Psoas muscle (tissue), 8 donors: ENCODE measurements around the gene MYBPHL. TPM values are rescaled to one million over a fixed set of nuclear protein-coding genes. Genes with fewer than 3 reads are reported as not detected.

Experiments used
- ATAC-seq, 4 donors: fragments of 200-7000 bp; cut with Tn5 transposase; one replicate each; pipeline ENCODE4 v1.9.1; 2020; ENCODE audit warnings: moderate library complexity in 3 of 4, mild to moderate bottlenecking in 2 of 4
- DNase-seq, 2 donors: peaks; one replicate each; pipeline ENCODE4 v3.0.0-alpha.2; 2020
- H3K27ac ChIP-seq: fragments of 200-600 bp; one replicate; pipeline ENCODE4 v1.8.0; 2022
- H3K27me3 ChIP-seq, 3 donors: fragments of 200-600 bp in 1 of 3; one replicate each; pipeline versions ENCODE4 v1.6.1 to v1.8.0; 2013 to 2022; ENCODE audit warnings: low read length in 2 of 3, mild to moderate bottlenecking in 2 of 3, moderate library complexity in 1 of 3; ENCODE audit not compliant: insufficient read depth in 3 of 3
- H3K36me3 ChIP-seq, 2 donors: fragments of 200-600 bp in 1 of 2; one replicate each; pipeline versions ENCODE4 v1.6.1 to v1.8.0; 2013 to 2022; ENCODE audit warnings: low read depth in 1 of 2, mild to moderate bottlenecking in 1 of 2, moderate library complexity in 1 of 2; ENCODE audit not compliant: insufficient read depth in 1 of 2
- H3K4me1 ChIP-seq: fragments of 200-600 bp; one replicate; pipeline ENCODE4 v1.8.0; 2022
- H3K4me3 ChIP-seq: fragments of 200-600 bp; one replicate; pipeline ENCODE4 v1.8.0; 2022; ENCODE audit warnings: mild to moderate bottlenecking
- H3K9me3 ChIP-seq: fragments of 200-600 bp; one replicate; pipeline ENCODE4 v1.8.0; 2022
- CTCF ChIP-seq: fragments of 200-600 bp; IDR thresholded peaks from one replicate; pipeline ENCODE4 v1.8.0; 2022; ENCODE audit warnings: antibody characterized with exemption
- WGBS, 3 donors: extraction: QIAGEN DNeasy Blood & Tissue Kit; methylation state at CpG; one replicate each; pipeline versions ENCODE4 v1.1.6 to v1.1.7; 2013; 5-methylcytosine and 5-hydroxymethylcytosine counted together
- intact Hi-C, 2 donors: fragments of 100-400 bp; cut with DNase I; formaldehyde crosslinking; loops; one replicate each; pipeline versions ENCODE4 v1.11.0 to v1.14.2; 2022
- polyA plus RNA-seq, 3 donors: library from polyadenylated mRNA; stranded (reverse); fragments of 200-250 nt; gene quantifications; one replicate each; pipeline ENCODE4 v1.2.3, GENCODE V29; 2013
- total RNA-seq, 4 donors: library from RNA; stranded (reverse); fragmentation: NEBNext Ultra II Directional in 2 of 4; extraction: Animal tissue kit (Norgen Biotek cat#: 25700) in 2 of 4; gene quantifications; one replicate each; pipeline versions ENCODE4 v1.2.1 to v1.2.4, GENCODE V29; 2021 to 2023
- donor health status: healthy with polysubstance abuse.
- donor health status: DM: no; HTN: no; CAD: no; lungs with moderate emphysema.
- donor health status: Bipolar disorder and iron deficiency.
- donor health status: healthy.
- donor health status: DM: yes; HTN: yes; CAD: no.
- donor health status: DM: no; HTN: no; CAD: no.
- donor health status: DM: no; HTN: no; CAD: no.
- donor health status: DM: yes; HTN: yes; CAD: no.

MYBPHL gene
- total and polyA plus RNA-seq, 7 donors, result 0.17 to 2.2 (median 0.57) TPM; not detected in 1

DNA sequence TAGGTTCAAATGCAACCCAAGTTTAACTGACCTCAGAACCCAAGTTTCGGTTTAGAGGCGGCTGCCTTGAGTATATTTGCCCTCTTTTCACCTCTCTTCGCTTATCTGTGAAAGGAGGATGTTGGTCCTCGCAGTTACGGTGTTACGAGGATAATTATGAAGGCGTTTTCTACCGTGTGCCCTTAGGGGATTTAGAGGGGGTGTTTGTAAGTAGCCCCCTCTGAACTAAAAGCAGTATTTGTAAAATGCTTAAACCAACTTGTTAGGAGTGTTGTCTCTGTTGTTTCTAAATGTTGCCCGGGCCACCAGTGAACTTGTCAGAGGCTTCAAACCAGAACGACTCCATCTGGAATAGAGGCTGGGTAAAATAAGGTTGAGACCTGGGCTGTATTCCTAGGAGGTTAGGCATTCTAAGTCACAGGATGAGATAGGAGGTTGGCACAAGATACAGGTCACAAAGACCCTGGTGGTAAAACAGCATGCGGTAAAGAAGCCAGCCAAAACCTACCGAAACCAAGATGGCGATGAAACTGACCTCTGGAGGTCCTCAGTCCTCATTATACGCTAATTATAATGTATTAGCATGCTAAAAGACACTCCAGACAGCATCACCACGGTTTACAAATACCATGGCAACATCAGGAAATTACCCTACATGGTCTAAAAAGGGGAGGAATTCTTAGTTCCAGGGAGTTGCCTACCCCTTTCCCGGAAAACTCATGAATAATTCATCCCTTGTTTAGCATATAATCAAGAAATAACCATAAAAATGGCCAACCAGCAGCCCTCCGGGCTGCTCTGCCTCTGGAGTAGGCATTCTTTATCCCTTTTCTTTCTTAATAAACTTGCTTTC lies 22.8 kb downstream of the MYBPHL start:
- no peak for DNase-seq
- no peak for TF ChIP-seq CTCF
- intact Hi-C loops, result no loop called here
- Histone ChIP-seq H3K36me3 (no peaks in the 10 kb centered on the region), H3K4me3 (peak overlapping the region; percentile 67), H3K4me1 (peaks cover 7% of the 10 kb centered on the region), H3K27me3 (no peaks in the 10 kb centered on the region), H3K27ac (peak overlapping the region; percentile 83), H3K9me3 (no peaks in the 10 kb centered on the region)
- WGBS, 3 donors, result 44 to 54% (median 46%) methylated on average over 17 of the region's 17 CpGs
- peak in 1 of 4 donors; percentile 1 for ATAC-seq

DNA sequence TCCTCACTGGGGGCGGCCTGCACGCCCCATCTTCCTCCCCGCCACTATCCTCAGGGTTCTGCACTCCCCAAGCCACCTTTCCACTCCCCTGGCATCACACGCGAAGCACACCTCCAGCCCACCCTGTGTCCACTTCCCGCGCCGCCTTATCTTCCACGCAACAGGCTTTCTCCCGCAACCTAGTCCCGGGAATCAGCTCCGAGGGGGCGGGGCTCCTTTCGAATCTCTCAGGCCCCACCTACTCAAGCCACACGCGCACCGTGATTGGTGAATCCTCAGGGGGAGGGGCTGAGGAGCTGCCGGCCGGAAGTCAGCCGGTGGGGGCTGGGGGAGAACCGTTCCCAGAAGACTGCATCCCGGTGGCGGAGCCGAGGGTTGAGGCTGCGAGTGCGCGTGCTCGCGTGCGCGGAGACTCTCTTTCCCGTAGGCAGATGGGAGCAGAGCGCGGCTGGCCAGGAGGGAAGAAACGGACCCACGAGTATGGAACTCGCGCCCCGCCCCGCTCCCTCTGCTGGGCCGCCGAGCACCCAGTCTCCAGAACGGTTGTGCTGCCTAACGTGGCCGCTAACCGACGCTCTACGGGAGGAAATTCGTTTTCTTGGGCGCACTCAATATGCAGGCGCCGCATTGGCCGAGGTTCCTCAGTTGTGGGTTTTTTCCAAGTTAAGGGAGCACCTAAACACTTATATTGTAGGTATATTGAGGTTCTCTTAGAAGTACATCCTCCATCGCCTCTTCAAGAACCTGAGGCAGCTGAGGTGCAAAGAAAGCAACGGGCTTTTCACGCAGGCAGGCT lies 23.7 kb downstream of the MYBPHL start, which contains the start of gene PSRC1:
TSS of gene PSRC1 (minus strand) at position 194 of the 796 bp plus-strand sequence.
- Histone ChIP-seq H3K4me1 (peaks cover 7% of the 10 kb centered on the region), H3K36me3 (no peaks in the 10 kb centered on the region), H3K4me3 (peak within 1 kb of the TSS; percentile 67), H3K27me3 (no peaks in the 10 kb centered on the region), H3K9me3 (no peaks in the 10 kb centered on the region), H3K27ac (peak within 1 kb of the TSS; percentile 83)
- WGBS, 3 donors, result 0 to 1% (median 1%) methylated on average over 53 to 56 of the region's 56 CpGs
- DNase-seq, result peak; percentile 95 to 98
- intact Hi-C loops, result loop anchor here in 1 of 2 donors (1.0 kb wide), 1 partner anchor 115 kb away; no protein-coding TSS in a partner anchor
- peak; percentile 99 for ATAC-seq
- TF ChIP-seq CTCF, result peak; percentile 65

DNA sequence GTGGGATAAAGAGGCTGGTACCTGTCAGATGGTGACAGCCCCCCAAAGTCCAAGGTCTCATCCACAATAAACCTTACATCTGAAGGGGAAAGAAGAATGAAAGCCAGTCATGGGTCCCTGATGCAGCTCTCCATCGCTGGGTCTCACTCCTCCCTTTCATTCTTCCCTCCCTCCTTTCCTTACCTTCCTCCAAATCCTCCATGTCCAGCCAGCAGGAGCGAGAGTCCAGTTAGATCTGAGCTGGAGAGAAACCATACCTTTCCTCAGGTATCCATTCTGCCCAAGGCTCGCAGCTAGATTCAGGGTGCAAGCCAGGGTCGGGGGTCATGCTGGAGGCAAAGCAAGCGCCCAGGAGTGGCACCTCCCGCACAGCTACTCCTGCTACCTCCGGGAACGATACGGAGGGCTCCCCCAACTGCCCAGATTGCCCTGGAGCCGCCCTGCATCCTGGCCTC lies 24.3 kb downstream of the MYBPHL start:
- no peak for DNase-seq
- H3K27ac ChIP-seq, result peak overlapping the region; percentile 83
- peak overlapping the region; percentile 67 for H3K4me3 ChIP-seq
- no peaks in the 10 kb centered on the region for H3K36me3 ChIP-seq
- H3K4me1 ChIP-seq, result peaks cover 7% of the 10 kb centered on the region
- no peaks in the 10 kb centered on the region for H3K27me3 ChIP-seq
- no peaks in the 10 kb centered on the region for H3K9me3 ChIP-seq
- 8 to 9% (median 8%) methylated on average over 10 of the region's 10 CpGs for WGBS, 3 donors
- intact Hi-C loops, result loop anchor here in 1 of 2 donors (1.0 kb wide), 1 partner anchor 116 kb away; no protein-coding TSS in a partner anchor
- no peak for ATAC-seq
- TF ChIP-seq CTCF, result no peak

GRCh38 chr1:109281680-109282496 lies 24.9 kb downstream of the MYBPHL start:
- Histone ChIP-seq H3K27me3 (no peaks in the 10 kb centered on the region), H3K4me3 (peak overlapping the region; percentile 67), H3K9me3 (no peaks in the 10 kb centered on the region), H3K36me3 (no peaks in the 10 kb centered on the region), H3K27ac (no peak overlapping the region), H3K4me1 (peaks cover 7% of the 10 kb centered on the region)
- DNase-seq, result no peak
- intact Hi-C loops, result loop anchor here in 1 of 2 donors (1.0 kb wide), 1 partner anchor 116 kb away; no protein-coding TSS in a partner anchor
- 50 to 60% (median 53%) methylated on average over 28 of the region's 28 CpGs for WGBS, 3 donors
- ATAC-seq, result no peak
- TF ChIP-seq CTCF, result no peak
